H1 (cell line): Measurements from ENCODE around the gene ADM2. TPM values are rescaled to one million over a fixed set of nuclear protein-coding genes. Genes with fewer than 3 reads are reported as not detected.

ENCODE experiments used
- CTCF ChIA-PET: fragments of 300-600 bp; sonication (Branson Sonifier 250); formaldehyde crosslinking; loops from one replicate; lab custom pipeline; 2021; ENCODE audit not compliant: partially characterized antibody; lab: Charles Lee
- POLR2A ChIA-PET: fragments of 300-600 bp; sonication (Branson Sonifier 250); formaldehyde crosslinking; loops from one replicate; lab custom pipeline; 2021; ENCODE audit warnings: inconsistent platforms; ENCODE audit not compliant: partially characterized antibody; lab: Charles Lee
- DNase-seq, 2 experiments: peaks; one replicate each; pipeline versions ENCODE4 v3.0.0 to v3.0.0-alpha.2; 2010 to 2022; ENCODE audit warnings: low spot score in 2 of 2, low read depth in 1 of 2, mixed read lengths in 1 of 2
- FAIRE-seq: peaks from 2 replicates; lab custom pipeline; 2011; peaks lifted over from hg19 to GRCh38; lab: Jason Lieb, UNC
- H2AFZ ChIP-seq: 2 replicates; pipeline ENCODE4 v1.8.1; 2012; ENCODE audit warnings: low read length, inconsistent platforms
- H2AK5ac ChIP-seq: 2 replicates; pipeline ENCODE4 v1.6.1; 2013; ENCODE audit warnings: low read depth, low read length
- H2BK120ac ChIP-seq: replicated peaks from 2 replicates; pipeline ENCODE3; 2013; ENCODE audit warnings: low read depth, low read length, inconsistent platforms
- H2BK12ac ChIP-seq: 2 replicates; pipeline ENCODE4 v1.6.1; 2013; ENCODE audit warnings: low read depth, low read length
- H2BK15ac ChIP-seq: 2 replicates; pipeline ENCODE4 v1.6.1; 2013; ENCODE audit warnings: low read length
- H2BK20ac ChIP-seq: 2 replicates; pipeline ENCODE4 v1.6.1; 2013; ENCODE audit warnings: low read length
- H2BK5ac ChIP-seq: 2 replicates; pipeline ENCODE4 v1.6.1; 2013; ENCODE audit warnings: low read depth, low read length
- H3K14ac ChIP-seq: 2 replicates; pipeline ENCODE4 v1.6.1; 2013; ENCODE audit warnings: inconsistent platforms; ENCODE audit not compliant: insufficient read length
- H3K18ac ChIP-seq: 2 replicates; pipeline ENCODE4 v1.6.1; 2013; ENCODE audit warnings: low read length; ENCODE audit errors: extremely low read depth
- H3K23ac ChIP-seq: 2 replicates; pipeline ENCODE4 v1.6.1; 2013; ENCODE audit warnings: inconsistent platforms; ENCODE audit not compliant: insufficient read length
- H3K23me2 ChIP-seq: 2 replicates; pipeline ENCODE4 v1.6.1; 2013; ENCODE audit warnings: low read depth, low read length
- H3K27ac ChIP-seq: 2 replicates; pipeline ENCODE4 v1.6.1; 2011; ENCODE audit warnings: low read depth, low read length, inconsistent platforms
- H3K27me3 ChIP-seq, 4 experiments: replicated peaks in 1 of 4; 1 replicate in 1 of 4; 2 replicates in 3 of 4; pipeline versions ENCODE4 v1.6.1 to v1.8.1; 2011 to 2013; ENCODE audit warnings: low read length in 3 of 4, mild to moderate bottlenecking in 3 of 4, inconsistent platforms in 2 of 4, mixed read lengths in 2 of 4, moderate library complexity in 1 of 4; ENCODE audit not compliant: control insufficient read depth in 3 of 4, insufficient read depth in 3 of 4; ENCODE audit errors: extremely low read depth in 1 of 4
- H3K36me3 ChIP-seq, 4 experiments: 2 replicates each; pipeline versions ENCODE4 v1.6.1 to v1.8.1; 2011 to 2013; ENCODE audit warnings: mild to moderate bottlenecking in 4 of 4, low read length in 3 of 4, moderate library complexity in 2 of 4, control low read depth in 1 of 4, inconsistent platforms in 1 of 4; ENCODE audit not compliant: insufficient read depth in 4 of 4, control insufficient read depth in 2 of 4
- H3K4ac ChIP-seq: replicated peaks from 2 replicates; pipeline ENCODE3; 2013; ENCODE audit warnings: low read length, low read depth, mixed read lengths, inconsistent platforms; ENCODE audit not compliant: insufficient read length
- H3K4me1 ChIP-seq, 4 experiments: replicated peaks in 1 of 4; 1 replicate in 1 of 4; 2 replicates in 3 of 4; pipeline versions ENCODE4 v1.6.1 to v1.8.1; 2011 to 2013; ENCODE audit warnings: low read length in 3 of 4, inconsistent platforms in 2 of 4, mixed read lengths in 1 of 4; ENCODE audit not compliant: insufficient read depth in 4 of 4, control insufficient read depth in 3 of 4
- H3K4me2 ChIP-seq, 2 experiments: 2 replicates each; pipeline versions ENCODE4 v1.6.1 to v1.8.1; 2011 to 2013; ENCODE audit warnings: low read depth in 2 of 2, low read length in 2 of 2, control low read depth in 1 of 2, inconsistent platforms in 1 of 2, mild to moderate bottlenecking in 1 of 2; ENCODE audit not compliant: insufficient read depth in 1 of 2
- H3K4me3 ChIP-seq, 4 experiments: fragments of 200-600, 300-600 bp in 1 of 4; sonication (generic), shearing (Covaris generic), sonication (Bioruptor Twin) in 1 of 4; 2 replicates each; pipeline versions ENCODE4 v1.5.1 to v1.8.1; 2011 to 2016; ENCODE audit warnings: low read length in 4 of 4, low read depth in 3 of 4, control low read depth in 2 of 4, inconsistent platforms in 2 of 4, mild to moderate bottlenecking in 2 of 4, mixed read lengths in 1 of 4, moderate library complexity in 1 of 4; ENCODE audit not compliant: insufficient read depth in 2 of 4; ENCODE audit errors: extremely low read depth in 1 of 4
- H3K56ac ChIP-seq: replicated peaks from 2 replicates; pipeline ENCODE3; 2013; ENCODE audit warnings: low read depth, mild to moderate bottlenecking, mixed read lengths, low read length, inconsistent platforms; ENCODE audit not compliant: insufficient read length
- H3K79me1 ChIP-seq: 2 replicates; pipeline ENCODE4 v1.6.1; 2013; ENCODE audit warnings: low read depth, low read length, control low read depth
- H3K79me2 ChIP-seq, 2 experiments: 2 replicates each; pipeline versions ENCODE4 v1.6.1 to v1.8.1; 2012 to 2013; ENCODE audit warnings: low read length in 2 of 2, mild to moderate bottlenecking in 2 of 2, inconsistent platforms in 1 of 2; ENCODE audit not compliant: insufficient read depth in 2 of 2, control insufficient read depth in 1 of 2
- H3K9ac ChIP-seq, 4 experiments: replicated peaks in 1 of 4; 1 replicate in 1 of 4; 2 replicates in 3 of 4; pipeline versions ENCODE4 v1.6.1 to v1.8.1; 2011 to 2013; ENCODE audit warnings: low read depth in 3 of 4, low read length in 3 of 4, control low read depth in 2 of 4, mild to moderate bottlenecking in 2 of 4, moderate library complexity in 2 of 4, inconsistent platforms in 1 of 4; ENCODE audit errors: extremely low read depth in 1 of 4
- H3K9me3 ChIP-seq, 2 experiments: 2 replicates each; pipeline versions ENCODE4 v1.6.1 to v1.8.1; 2012 to 2013; ENCODE audit warnings: mild to moderate bottlenecking in 2 of 2, moderate library complexity in 2 of 2, control low read depth in 1 of 2, inconsistent platforms in 1 of 2, low read depth in 1 of 2, low read length in 1 of 2, mixed read lengths in 1 of 2; ENCODE audit not compliant: insufficient read depth in 2 of 2
- H4K20me1 ChIP-seq, 2 experiments: replicated peaks in 1 of 2; 2 replicates each; pipeline versions ENCODE3 to v1.8.1; 2011 to 2013; ENCODE audit warnings: inconsistent platforms in 2 of 2, low read length in 2 of 2, mild to moderate bottlenecking in 1 of 2; ENCODE audit not compliant: insufficient read depth in 2 of 2, control insufficient read depth in 1 of 2
- H4K5ac ChIP-seq: 2 replicates; pipeline ENCODE4 v1.6.1; 2013; ENCODE audit warnings: low read length, low read depth, mixed read lengths, inconsistent platforms; ENCODE audit not compliant: insufficient read length
- H4K8ac ChIP-seq: 2 replicates; pipeline ENCODE4 v1.8.0; 2013; ENCODE audit warnings: mild to moderate bottlenecking, moderate library complexity, low read length, inconsistent platforms; ENCODE audit not compliant: insufficient read depth; ENCODE audit errors: extremely low read depth
- H4K91ac ChIP-seq: replicated peaks from 2 replicates; pipeline ENCODE3; 2013; ENCODE audit warnings: low read length, mixed read lengths, inconsistent platforms; ENCODE audit not compliant: insufficient read length
- GTF2F1 ChIP-seq: IDR thresholded peaks from 2 replicates; pipeline ENCODE4 v1.6.1; 2012; ENCODE audit warnings: low read depth, low read length, improper control_type of control experiment, borderline replicate concordance
- JUND ChIP-seq: IDR thresholded peaks from 2 replicates; pipeline ENCODE4 v1.6.1; 2011; ENCODE audit warnings: mild to moderate bottlenecking, improper control_type of control experiment, low read length
- KDM4A ChIP-seq: IDR thresholded peaks from one replicate; pipeline ENCODE4 v1.7.1; 2012; ENCODE audit warnings: low read depth, mild to moderate bottlenecking, moderate library complexity, low read length, inconsistent platforms; ENCODE audit not compliant: severe bottlenecking
- NRF1 ChIP-seq: IDR thresholded peaks from 2 replicates; pipeline ENCODE4 v1.6.1; 2011; ENCODE audit warnings: mild to moderate bottlenecking, low read depth, low read length, improper control_type of control experiment
- POU5F1 ChIP-seq: IDR thresholded peaks from 2 replicates; pipeline ENCODE4 v1.6.1; 2011; ENCODE audit warnings: low read depth, mild to moderate bottlenecking, low read length, moderate library complexity
- RAD21 ChIP-seq, 2 experiments: IDR thresholded peaks in 1 of 2; conservative IDR thresholded peaks in 1 of 2; 2 replicates each; pipeline ENCODE4 v1.6.1; 2011; ENCODE audit warnings: low read depth in 2 of 2, low read length in 2 of 2, improper control_type of control experiment in 1 of 2, inconsistent platforms in 1 of 2, mild to moderate bottlenecking in 1 of 2, moderate library complexity in 1 of 2
- RFX5 ChIP-seq: IDR thresholded peaks from 2 replicates; pipeline ENCODE4 v1.6.1; 2011; ENCODE audit warnings: low read depth, low read length, improper control_type of control experiment, borderline replicate concordance
- SIN3A ChIP-seq, 2 experiments: IDR thresholded peaks in 1 of 2; conservative IDR thresholded peaks in 1 of 2; 2 replicates each; pipeline ENCODE4 v1.6.1; 2011 to 2012; ENCODE audit warnings: low read length in 2 of 2, improper control_type of control experiment in 1 of 2, low read depth in 1 of 2, mild to moderate bottlenecking in 1 of 2
- SP1 ChIP-seq: IDR thresholded peaks from 2 replicates; pipeline ENCODE4 v1.6.1; 2011; ENCODE audit warnings: low read depth, low read length
- WGBS, 2 experiments: shearing (Covaris generic) in 1 of 2; methylation state at CpG; one replicate each; pipeline versions ENCODE4 v1.1.6 to v1.1.7; 2013 to 2015; ENCODE audit warnings: low lambda C conversion rate in 2 of 2, mixed read lengths in 2 of 2, inconsistent platforms in 1 of 2, low coverage in 1 of 2, missing lambda C conversion rate in 1 of 2; ENCODE audit not compliant: insufficient replicate concordance in 2 of 2, insufficient coverage in 1 of 2, insufficient read length in 1 of 2; ENCODE audit errors: extremely low coverage in 1 of 2, missing lambda C conversion rate in 1 of 2; 5-methylcytosine and 5-hydroxymethylcytosine counted together
- polyA plus RNA-seq, 7 experiments: library from polyadenylated mRNA; depleted of rRNA in 3 of 7; stranded (reverse) in 5 of 7; unstranded in 2 of 7; fragments of >200 nt in 5 of 7; fragments of 200-250 nt in 2 of 7; gene quantifications; 1 replicate in 5 of 7; 2 replicates in 1 of 7; 4 replicates in 1 of 7; pipeline versions ENCODE4 v1.2.1 to v1.2.3, GENCODE V29; 2011 to 2013; ENCODE audit warnings: missing spikeins in 2 of 7, mixed read lengths in 2 of 7
- total RNA-seq: library from RNA; stranded (reverse); fragmentation: NEBNext Ultra II Directional; extraction: Animal tissue kit (Norgen Biotek cat#: 25700); gene quantifications from 2 replicates; pipeline ENCODE4 v1.2.1, GENCODE V29; 2021
- TF ChIP-seq, protein P1 (sequence below): IDR thresholded peaks from 2 replicates; pipeline ENCODE4 v1.6.1; 2011; ENCODE audit warnings: low read depth, mild to moderate bottlenecking, low read length; ENCODE audit not compliant: insufficient read depth

The ADM2 gene
- total and polyA plus RNA-seq, 2 of the 8 experiments (the other 6 are each of a cell fraction or from before 2014, with no cell fraction given) = 3.3 to 7.5 TPM

- no peak overlapping the region for H3K27ac ChIP-seq
- no peak overlapping the region for H3K4ac ChIP-seq
- H3K23me2 ChIP-seq = peaks cover 4% of the 10 kb centered on the region; the same call in 1 of the 2 replicates
- H3K4me1 ChIP-seq = peaks cover 0 to 5% (median 0%) of the 10 kb centered on the region in 4 experiments; a peak in 4 of 7 replicates
- H3K27me3 ChIP-seq = peaks cover 1 to 20% (median 13%) of the 10 kb centered on the region in 4 experiments; a peak in 6 of 7 replicates
- CTCF ChIA-PET = interaction anchor here (1.1 to 5.6 kb wide), 4 partner anchors 10 to 80 kb away, joined by 4 to 54 read pairs (median 4); partner anchors contain the start of gene SCO2
- no peak overlapping the region for H3K9ac ChIP-seq
- no peak overlapping the region for H3K4me3 ChIP-seq
- H2BK120ac ChIP-seq = no peak overlapping the region
- DNase-seq = no peak
- H2BK12ac ChIP-seq = no peak overlapping the region
- no peaks in the 10 kb centered on the region for H3K79me2 ChIP-seq
- no peak overlapping the region for H4K8ac ChIP-seq
- no peak overlapping the region for H2BK20ac ChIP-seq
- TF ChIP-seq JUND = no peak
- TF ChIP-seq GTF2F1 = no peak
- no peak for TF ChIP-seq RFX5
- TF ChIP-seq NRF1 = no peak
- no peak for TF ChIP-seq POU5F1
- no peak for TF ChIP-seq KDM4A
- TF ChIP-seq, protein P1, sequence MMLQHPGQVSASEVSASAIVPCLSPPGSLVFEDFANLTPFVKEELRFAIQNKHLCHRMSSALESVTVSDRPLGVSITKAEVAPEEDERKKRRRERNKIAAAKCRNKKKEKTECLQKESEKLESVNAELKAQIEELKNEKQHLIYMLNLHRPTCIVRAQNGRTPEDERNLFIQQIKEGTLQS = no peak
- TF ChIP-seq SP1 = no peak
- TF ChIP-seq SIN3A (conservative IDR thresholded peaks at IDR 0.05 in 1 of 2, IDR thresholded peaks at IDR 0.05 in 1 of 2; ENCODE audit: low read depth in 1 of 2, low read length in 2 of 2) = no peak
- TF ChIP-seq RAD21 (IDR thresholded peaks at IDR 0.05 in 1 of 2, conservative IDR thresholded peaks at IDR 0.05 in 1 of 2; ENCODE audit: low read depth in 2 of 2, low read length in 2 of 2) = no peak
- TF ChIP-seq, all 59 proteins: peak for 0
- Histone ChIP-seq H3K23ac (no peak overlapping the region), H3K56ac (no peak overlapping the region), H3K18ac (no peak overlapping the region), H3K14ac (no peak overlapping the region), H2AK5ac (no peak overlapping the region), H3K36me3 (0 out of 8 replicates have a peak, but pooled peaks cover 0 to 2% (median 0%) of the 10 kb centered on the region in 4 experiments), H3K4me2 (no peak overlapping the region), H2AFZ (no peak overlapping the region), H2BK15ac (no peak overlapping the region), H3K9me3 (no peaks in the 10 kb centered on the region), H4K20me1 (peaks cover 0 to 3% of the 10 kb centered on the region in 2 experiments), H3K79me1 (no peaks in the 10 kb centered on the region), H4K91ac (no peak overlapping the region), H2BK5ac (no peak overlapping the region), H4K5ac (no peak overlapping the region)
- POLR2A ChIA-PET = interaction anchor here (0.9 to 4.8 kb wide), 14 partner anchors 10 to 55 kb away, joined by 3 to 21 read pairs (median 6); partner anchors contain the start of genes LMF2 and NCAPH2
- FAIRE-seq = no peak
- 94% methylated on average over 8 of the region's 8 CpGs; no CpG with 5 or more reads in 1 of the 2 experiments for WGBS, 2 experiments
Observed at GRCh38 chr22:50483556-50483955, 2.2 kb downstream of the ADM2 start.
